GM23338 (cell line): ENCODE results near the gene OBSCN. TPM values are rescaled to one million over a fixed set of nuclear protein-coding genes. Genes with fewer than 3 reads are reported as not detected.

ENCODE experiments used
- ATAC-seq: fragments of 200-7000 bp; cut with Tn5 transposase; 3 replicates; pipeline ENCODE4 v1.9.1; 2020
- DNase-seq: peaks from one replicate; pipeline ENCODE4 v3.0.0-alpha.2; 2015; ENCODE audit warnings: low spot score
- H2AFZ ChIP-seq: fragments of 200-600 bp; sonication (generic); 2 replicates; pipeline ENCODE4 v1.8.0; 2016; ENCODE audit warnings: antibody characterized with exemption, mild to moderate bottlenecking, moderate library complexity
- H3F3A ChIP-seq: fragments of 200-600 bp; sonication (generic); replicated peaks from 2 replicates; pipeline ENCODE4 v1.8.0; 2017; ENCODE audit warnings: antibody characterized with exemption, mixed run types, low read depth
- H3K27ac ChIP-seq: fragments of 200-600 bp; sonication (generic); 2 replicates; pipeline ENCODE4 v1.6.1; 2016; ENCODE audit warnings: low read depth
- H3K27me3 ChIP-seq: fragments of 200-600 bp; sonication (generic); 2 replicates; pipeline ENCODE4 v1.8.0; 2016; ENCODE audit warnings: mild to moderate bottlenecking, mixed run types, moderate library complexity; ENCODE audit not compliant: insufficient read depth
- H3K36me3 ChIP-seq: fragments of 200-600 bp; sonication (generic); 2 replicates; pipeline ENCODE4 v1.8.0; 2016; ENCODE audit warnings: mild to moderate bottlenecking; ENCODE audit not compliant: insufficient read depth
- H3K4me1 ChIP-seq: fragments of 200-600 bp; sonication (generic); 2 replicates; pipeline ENCODE4 v1.8.0; 2016; ENCODE audit warnings: mild to moderate bottlenecking, moderate library complexity; ENCODE audit not compliant: insufficient read depth
- H3K4me2 ChIP-seq: fragments of 200-600 bp; sonication (generic); 2 replicates; pipeline ENCODE4 v1.7.1; 2017; ENCODE audit warnings: mixed run types
- H3K4me3 ChIP-seq: fragments of 200-600 bp; sonication (generic); 2 replicates; pipeline ENCODE4 v1.6.1; 2016; ENCODE audit warnings: mixed run types
- H3K79me2 ChIP-seq: fragments of 200-600 bp; sonication (generic); replicated peaks from 2 replicates; pipeline ENCODE4 v1.8.0; 2017; ENCODE audit warnings: mild to moderate bottlenecking; ENCODE audit not compliant: insufficient read depth
- H3K9me2 ChIP-seq: fragments of 200-600 bp; sonication (generic); 2 replicates; pipeline ENCODE4 v1.8.0; 2017; ENCODE audit not compliant: insufficient read depth
- H4K20me1 ChIP-seq: fragments of 200-600 bp; sonication (generic); replicated peaks from 2 replicates; pipeline ENCODE4 v1.8.0; 2017; ENCODE audit warnings: mild to moderate bottlenecking; ENCODE audit not compliant: insufficient read depth
- H3K27ac Mint-ChIP-seq: 2 replicates; pipeline ENCODE4 v1.8.0; 2020; ENCODE audit warnings: inconsistent platforms, mild to moderate bottlenecking, moderate library complexity, mixed read lengths
- H3K27me3 Mint-ChIP-seq: 3 replicates; pipeline ENCODE4 v1.8.0; 2022; ENCODE audit warnings: low read depth, mild to moderate bottlenecking, moderate library complexity, mixed read lengths, inconsistent platforms; ENCODE audit not compliant: insufficient read depth, poor library complexity
- H3K36me3 Mint-ChIP-seq: 3 replicates; pipeline ENCODE4 v1.8.0; 2021; ENCODE audit warnings: low read depth, mild to moderate bottlenecking, inconsistent platforms, moderate library complexity, mixed read lengths
- H3K4me1 Mint-ChIP-seq: 3 replicates; pipeline ENCODE4 v1.8.0; 2020; ENCODE audit warnings: mild to moderate bottlenecking, inconsistent platforms, mixed read lengths
- H3K4me3 Mint-ChIP-seq: 3 replicates; pipeline ENCODE4 v1.8.0; 2021; ENCODE audit warnings: moderate library complexity, mild to moderate bottlenecking, inconsistent platforms, mixed read lengths
- H3K9me3 Mint-ChIP-seq: 3 replicates; pipeline ENCODE4 v1.8.0; 2020; ENCODE audit warnings: moderate library complexity, mild to moderate bottlenecking, inconsistent platforms, mixed read lengths
- CREB1 ChIP-seq: fragments of 250-450 bp; sonication (Bioruptor Pico); IDR thresholded peaks from 2 replicates; pipeline ENCODE4 v1.5.0; 2020; ENCODE audit warnings: low read depth, mild to moderate bottlenecking, moderate library complexity
- EZH2 ChIP-seq: fragments of 200-600 bp; sonication (generic); IDR thresholded peaks from one replicate; pipeline ENCODE4 v1.8.0; 2017; ENCODE audit warnings: antibody characterized with exemption, mild to moderate bottlenecking, low read depth; ENCODE audit not compliant: unreplicated experiment
- EZH2phosphoT487 ChIP-seq: fragments of 200-600 bp; sonication (generic); IDR thresholded peaks from one replicate; pipeline ENCODE4 v1.8.1; 2018; ENCODE audit warnings: antibody characterized with exemption; ENCODE audit not compliant: unreplicated experiment
- JUNB ChIP-seq: IDR thresholded peaks from one replicate; pipeline ENCODE4 v1.6.1; 2016; ENCODE audit warnings: antibody characterized with exemption; ENCODE audit not compliant: unreplicated experiment
- NANOG ChIP-seq: IDR thresholded peaks from 2 replicates; pipeline ENCODE4 v1.6.1; 2016; ENCODE audit warnings: antibody characterized with exemption, borderline replicate concordance
- POLR2AphosphoS5 ChIP-seq: IDR thresholded peaks from 2 replicates; pipeline ENCODE4 v1.6.1; 2016; ENCODE audit warnings: antibody characterized with exemption, low read depth
- STAT1 ChIP-seq: IDR thresholded peaks from one replicate; pipeline ENCODE4 v1.6.1; 2016; ENCODE audit warnings: antibody characterized with exemption; ENCODE audit not compliant: unreplicated experiment
- ZNF114 ChIP-seq: fragments of 250-450 bp; sonication (Bioruptor Pico); IDR thresholded peaks from 2 replicates; pipeline ENCODE4 v1.5.0; 2020; ENCODE audit warnings: mild to moderate bottlenecking, moderate library complexity
- ZNF331 ChIP-seq: fragments of 250-450 bp; sonication (Bioruptor Pico); IDR thresholded peaks from 2 replicates; pipeline ENCODE4 v1.5.0; 2020; ENCODE audit warnings: low read depth, mild to moderate bottlenecking, moderate library complexity
- polyA plus RNA-seq: library from polyadenylated mRNA; unstranded; fragments of >200 nt; fragmentation: Nextera tagmentation; extraction: Ambion mirVana; gene quantifications from 2 replicates; pipeline ENCODE4 v1.2.1, GENCODE V29; 2016
- total RNA-seq: library from RNA; depleted of rRNA; stranded (reverse); fragments of >200 nt; shearing (Covaris generic); gene quantifications from 2 replicates; pipeline ENCODE4 v1.2.3, GENCODE V29; 2014
- TF ChIP-seq, protein P1 (sequence below): IDR thresholded peaks from one replicate; pipeline ENCODE4 v1.6.1; 2018; ENCODE audit warnings: antibody characterized with exemption; ENCODE audit not compliant: unreplicated experiment
- TF ChIP-seq, protein P2 (sequence below): fragments of 250-450 bp; sonication (Bioruptor Pico); IDR thresholded peaks from 2 replicates; pipeline ENCODE4 v1.5.0; 2020; ENCODE audit warnings: mild to moderate bottlenecking, moderate library complexity
- TF ChIP-seq, protein P3 (sequence below), 2 experiments: fragments of 200-600 bp in 1 of 2; sonication (generic) in 1 of 2; conservative IDR thresholded peaks; 2 replicates each; pipeline versions ENCODE4 v1.5.1 to v1.6.1; 2016 to 2017; ENCODE audit warnings: antibody characterized with exemption in 2 of 2, low read depth in 2 of 2, mild to moderate bottlenecking in 2 of 2, moderate library complexity in 1 of 2
- TF ChIP-seq, protein P4 (sequence below): IDR thresholded peaks from 2 replicates; pipeline ENCODE4 v1.6.1; 2016; ENCODE audit warnings: antibody characterized with exemption

Gene OBSCN
- total and polyA plus RNA-seq, 2 experiments from 2014 or later: 8.4 to 38.5 TPM

DNA sequence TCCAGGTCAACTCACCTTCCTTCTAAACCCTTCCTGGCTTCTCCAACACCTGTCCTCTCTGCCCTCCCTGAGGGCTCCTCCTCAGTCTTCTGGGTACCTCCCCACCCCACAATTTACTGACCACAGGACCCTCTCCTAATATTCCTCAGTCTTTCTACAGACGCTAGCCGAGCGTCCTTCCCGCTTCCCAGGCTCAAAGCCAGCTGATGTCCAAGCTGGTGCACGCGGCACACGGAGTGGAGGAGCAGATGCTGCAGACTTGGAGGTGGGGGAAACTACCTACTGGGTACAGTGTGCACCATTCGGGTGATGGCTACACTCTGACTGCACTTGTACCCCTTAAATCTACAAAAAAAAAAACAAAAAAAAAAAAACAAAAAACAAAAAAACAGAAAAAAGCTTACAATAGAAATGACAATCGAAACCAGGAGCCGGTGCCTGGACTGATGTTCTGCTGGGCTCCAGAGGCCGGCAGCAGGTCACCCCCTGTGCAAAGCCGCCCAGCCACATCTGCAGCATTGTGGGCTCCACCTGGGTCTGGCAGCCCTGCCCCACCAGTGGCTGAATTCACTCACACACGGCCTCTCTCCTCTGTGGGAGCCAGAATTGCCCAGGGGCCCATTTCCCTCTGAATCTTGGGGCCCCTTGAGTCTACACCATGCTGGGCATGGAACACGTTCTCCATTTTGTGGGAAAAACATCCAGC lies 191.8 kb downstream of the OBSCN start:
- Mint-ChIP-seq H3K36me3 (peaks cover 71% of the 10 kb centered on the region), H3K27ac (no peak overlapping the region), H3K4me1 (peaks cover 12% of the 10 kb centered on the region), H3K4me3 (no peak overlapping the region), H3K27me3 (peaks cover 13% of the 10 kb centered on the region), H3K9me3 (no peaks in the 10 kb centered on the region)
- Histone ChIP-seq H2AFZ (no peak overlapping the region), H3K9me2 (no peaks in the 10 kb centered on the region), H3K36me3 (no peaks in the 10 kb centered on the region), H3F3A (no peaks in the 10 kb centered on the region), H3K79me2 (peaks cover 26% of the 10 kb centered on the region), H3K27me3 (no peaks in the 10 kb centered on the region), H3K4me3 (no peak overlapping the region), H3K4me1 (peaks cover 2% of the 10 kb centered on the region), H4K20me1 (peaks cover 19% of the 10 kb centered on the region), H3K4me2 (no peak overlapping the region), H3K27ac (no peak overlapping the region)
- ATAC-seq (no peak), DNase-seq (no peak)
- TF ChIP-seq, protein P1, sequence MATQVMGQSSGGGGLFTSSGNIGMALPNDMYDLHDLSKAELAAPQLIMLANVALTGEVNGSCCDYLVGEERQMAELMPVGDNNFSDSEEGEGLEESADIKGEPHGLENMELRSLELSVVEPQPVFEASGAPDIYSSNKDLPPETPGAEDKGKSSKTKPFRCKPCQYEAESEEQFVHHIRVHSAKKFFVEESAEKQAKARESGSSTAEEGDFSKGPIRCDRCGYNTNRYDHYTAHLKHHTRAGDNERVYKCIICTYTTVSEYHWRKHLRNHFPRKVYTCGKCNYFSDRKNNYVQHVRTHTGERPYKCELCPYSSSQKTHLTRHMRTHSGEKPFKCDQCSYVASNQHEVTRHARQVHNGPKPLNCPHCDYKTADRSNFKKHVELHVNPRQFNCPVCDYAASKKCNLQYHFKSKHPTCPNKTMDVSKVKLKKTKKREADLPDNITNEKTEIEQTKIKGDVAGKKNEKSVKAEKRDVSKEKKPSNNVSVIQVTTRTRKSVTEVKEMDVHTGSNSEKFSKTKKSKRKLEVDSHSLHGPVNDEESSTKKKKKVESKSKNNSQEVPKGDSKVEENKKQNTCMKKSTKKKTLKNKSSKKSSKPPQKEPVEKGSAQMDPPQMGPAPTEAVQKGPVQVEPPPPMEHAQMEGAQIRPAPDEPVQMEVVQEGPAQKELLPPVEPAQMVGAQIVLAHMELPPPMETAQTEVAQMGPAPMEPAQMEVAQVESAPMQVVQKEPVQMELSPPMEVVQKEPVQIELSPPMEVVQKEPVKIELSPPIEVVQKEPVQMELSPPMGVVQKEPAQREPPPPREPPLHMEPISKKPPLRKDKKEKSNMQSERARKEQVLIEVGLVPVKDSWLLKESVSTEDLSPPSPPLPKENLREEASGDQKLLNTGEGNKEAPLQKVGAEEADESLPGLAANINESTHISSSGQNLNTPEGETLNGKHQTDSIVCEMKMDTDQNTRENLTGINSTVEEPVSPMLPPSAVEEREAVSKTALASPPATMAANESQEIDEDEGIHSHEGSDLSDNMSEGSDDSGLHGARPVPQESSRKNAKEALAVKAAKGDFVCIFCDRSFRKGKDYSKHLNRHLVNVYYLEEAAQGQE: no peak
- TF ChIP-seq ZNF331 (CRISPR knock-in tag) (no peak), EZH2phosphoT487 (no peak), POLR2AphosphoS5 (no peak), EZH2 (no peak), ZNF114 (CRISPR knock-in tag) (no peak), CREB1 (no peak), JUNB (no peak), STAT1 (no peak), NANOG (no peak)
- TF ChIP-seq, protein P2, sequence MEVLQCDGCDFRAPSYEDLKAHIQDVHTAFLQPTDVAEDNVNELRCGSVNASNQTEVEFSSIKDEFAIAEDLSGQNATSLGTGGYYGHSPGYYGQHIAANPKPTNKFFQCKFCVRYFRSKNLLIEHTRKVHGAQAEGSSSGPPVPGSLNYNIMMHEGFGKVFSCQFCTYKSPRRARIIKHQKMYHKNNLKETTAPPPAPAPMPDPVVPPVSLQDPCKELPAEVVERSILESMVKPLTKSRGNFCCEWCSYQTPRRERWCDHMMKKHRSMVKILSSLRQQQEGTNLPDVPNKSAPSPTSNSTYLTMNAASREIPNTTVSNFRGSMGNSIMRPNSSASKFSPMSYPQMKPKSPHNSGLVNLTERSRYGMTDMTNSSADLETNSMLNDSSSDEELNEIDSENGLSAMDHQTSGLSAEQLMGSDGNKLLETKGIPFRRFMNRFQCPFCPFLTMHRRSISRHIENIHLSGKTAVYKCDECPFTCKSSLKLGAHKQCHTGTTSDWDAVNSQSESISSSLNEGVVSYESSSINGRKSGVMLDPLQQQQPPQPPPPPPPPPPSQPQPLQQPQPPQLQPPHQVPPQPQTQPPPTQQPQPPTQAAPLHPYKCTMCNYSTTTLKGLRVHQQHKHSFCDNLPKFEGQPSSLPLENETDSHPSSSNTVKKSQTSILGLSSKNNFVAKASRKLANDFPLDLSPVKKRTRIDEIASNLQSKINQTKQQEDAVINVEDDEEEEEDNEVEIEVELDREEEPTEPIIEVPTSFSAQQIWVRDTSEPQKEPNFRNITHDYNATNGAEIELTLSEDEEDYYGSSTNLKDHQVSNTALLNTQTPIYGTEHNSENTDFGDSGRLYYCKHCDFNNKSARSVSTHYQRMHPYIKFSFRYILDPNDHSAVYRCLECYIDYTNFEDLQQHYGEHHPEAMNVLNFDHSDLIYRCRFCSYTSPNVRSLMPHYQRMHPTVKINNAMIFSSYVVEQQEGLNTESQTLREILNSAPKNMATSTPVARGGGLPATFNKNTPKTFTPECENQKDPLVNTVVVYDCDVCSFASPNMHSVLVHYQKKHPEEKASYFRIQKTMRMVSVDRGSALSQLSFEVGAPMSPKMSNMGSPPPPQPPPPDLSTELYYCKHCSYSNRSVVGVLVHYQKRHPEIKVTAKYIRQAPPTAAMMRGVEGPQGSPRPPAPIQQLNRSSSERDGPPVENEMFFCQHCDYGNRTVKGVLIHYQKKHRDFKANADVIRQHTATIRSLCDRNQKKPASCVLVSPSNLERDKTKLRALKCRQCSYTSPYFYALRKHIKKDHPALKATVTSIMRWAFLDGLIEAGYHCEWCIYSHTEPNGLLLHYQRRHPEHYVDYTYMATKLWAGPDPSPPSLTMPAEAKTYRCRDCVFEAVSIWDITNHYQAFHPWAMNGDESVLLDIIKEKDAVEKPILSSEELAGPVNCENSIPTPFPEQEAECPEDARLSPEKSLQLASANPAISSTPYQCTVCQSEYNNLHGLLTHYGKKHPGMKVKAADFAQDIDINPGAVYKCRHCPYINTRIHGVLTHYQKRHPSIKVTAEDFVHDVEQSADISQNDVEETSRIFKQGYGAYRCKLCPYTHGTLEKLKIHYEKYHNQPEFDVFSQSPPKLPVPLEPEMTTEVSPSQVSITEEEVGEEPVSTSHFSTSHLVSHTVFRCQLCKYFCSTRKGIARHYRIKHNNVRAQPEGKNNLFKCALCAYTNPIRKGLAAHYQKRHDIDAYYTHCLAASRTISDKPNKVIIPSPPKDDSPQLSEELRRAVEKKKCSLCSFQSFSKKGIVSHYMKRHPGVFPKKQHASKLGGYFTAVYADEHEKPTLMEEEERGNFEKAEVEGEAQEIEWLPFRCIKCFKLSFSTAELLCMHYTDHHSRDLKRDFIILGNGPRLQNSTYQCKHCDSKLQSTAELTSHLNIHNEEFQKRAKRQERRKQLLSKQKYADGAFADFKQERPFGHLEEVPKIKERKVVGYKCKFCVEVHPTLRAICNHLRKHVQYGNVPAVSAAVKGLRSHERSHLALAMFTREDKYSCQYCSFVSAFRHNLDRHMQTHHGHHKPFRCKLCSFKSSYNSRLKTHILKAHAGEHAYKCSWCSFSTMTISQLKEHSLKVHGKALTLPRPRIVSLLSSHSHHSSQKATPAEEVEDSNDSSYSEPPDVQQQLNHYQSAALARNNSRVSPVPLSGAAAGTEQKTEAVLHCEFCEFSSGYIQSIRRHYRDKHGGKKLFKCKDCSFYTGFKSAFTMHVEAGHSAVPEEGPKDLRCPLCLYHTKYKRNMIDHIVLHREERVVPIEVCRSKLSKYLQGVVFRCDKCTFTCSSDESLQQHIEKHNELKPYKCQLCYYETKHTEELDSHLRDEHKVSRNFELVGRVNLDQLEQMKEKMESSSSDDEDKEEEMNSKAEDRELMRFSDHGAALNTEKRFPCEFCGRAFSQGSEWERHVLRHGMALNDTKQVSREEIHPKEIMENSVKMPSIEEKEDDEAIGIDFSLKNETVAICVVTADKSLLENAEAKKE (CRISPR knock-in tag): no peak
- TF ChIP-seq, protein P3, sequence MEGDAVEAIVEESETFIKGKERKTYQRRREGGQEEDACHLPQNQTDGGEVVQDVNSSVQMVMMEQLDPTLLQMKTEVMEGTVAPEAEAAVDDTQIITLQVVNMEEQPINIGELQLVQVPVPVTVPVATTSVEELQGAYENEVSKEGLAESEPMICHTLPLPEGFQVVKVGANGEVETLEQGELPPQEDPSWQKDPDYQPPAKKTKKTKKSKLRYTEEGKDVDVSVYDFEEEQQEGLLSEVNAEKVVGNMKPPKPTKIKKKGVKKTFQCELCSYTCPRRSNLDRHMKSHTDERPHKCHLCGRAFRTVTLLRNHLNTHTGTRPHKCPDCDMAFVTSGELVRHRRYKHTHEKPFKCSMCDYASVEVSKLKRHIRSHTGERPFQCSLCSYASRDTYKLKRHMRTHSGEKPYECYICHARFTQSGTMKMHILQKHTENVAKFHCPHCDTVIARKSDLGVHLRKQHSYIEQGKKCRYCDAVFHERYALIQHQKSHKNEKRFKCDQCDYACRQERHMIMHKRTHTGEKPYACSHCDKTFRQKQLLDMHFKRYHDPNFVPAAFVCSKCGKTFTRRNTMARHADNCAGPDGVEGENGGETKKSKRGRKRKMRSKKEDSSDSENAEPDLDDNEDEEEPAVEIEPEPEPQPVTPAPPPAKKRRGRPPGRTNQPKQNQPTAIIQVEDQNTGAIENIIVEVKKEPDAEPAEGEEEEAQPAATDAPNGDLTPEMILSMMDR (conservative IDR thresholded peaks at IDR 0.05; ENCODE audit: low read depth in 2 of 2): no peak
- TF ChIP-seq, protein P4, sequence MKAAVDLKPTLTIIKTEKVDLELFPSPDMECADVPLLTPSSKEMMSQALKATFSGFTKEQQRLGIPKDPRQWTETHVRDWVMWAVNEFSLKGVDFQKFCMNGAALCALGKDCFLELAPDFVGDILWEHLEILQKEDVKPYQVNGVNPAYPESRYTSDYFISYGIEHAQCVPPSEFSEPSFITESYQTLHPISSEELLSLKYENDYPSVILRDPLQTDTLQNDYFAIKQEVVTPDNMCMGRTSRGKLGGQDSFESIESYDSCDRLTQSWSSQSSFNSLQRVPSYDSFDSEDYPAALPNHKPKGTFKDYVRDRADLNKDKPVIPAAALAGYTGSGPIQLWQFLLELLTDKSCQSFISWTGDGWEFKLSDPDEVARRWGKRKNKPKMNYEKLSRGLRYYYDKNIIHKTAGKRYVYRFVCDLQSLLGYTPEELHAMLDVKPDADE: no peak
